D341Med (cell line): ENCODE data around the gene SRPRB.

Source experiments
- DNase-seq: peaks from one replicate; pipeline ENCODE4 v3.0.0; 2012; ENCODE audit warnings: low spot score

Gene SRPRB

GRCh38 chr3:133866141-133866540 lies 60.5 kb downstream of the SRPRB start:
- no peak for DNase-seq

GRCh38 chr3:133868186-133868585 lies 62.6 kb downstream of the SRPRB start:
- no peak for DNase-seq

GRCh38 chr3:133868758-133869475 lies 63.3 kb downstream of the SRPRB start:
- no peak for DNase-seq

GRCh38 chr3:133869586-133869985 lies 64.0 kb downstream of the SRPRB start:
- DNase-seq, result no peak

- no peak for DNase-seq
Observed at GRCh38 chr3:133870822-133871221, 65.2 kb downstream of the SRPRB start.
